DND-41 (cell line): ENCODE measurements around the gene CTTNBP2.

Source experiments
- CTCF ChIP-seq: IDR thresholded peaks from 2 replicates; pipeline ENCODE4 v1.5.1; 2012; ENCODE audit warnings: borderline replicate concordance, low read length, moderate library complexity, mild to moderate bottlenecking; ENCODE audit not compliant: poor library complexity, severe bottlenecking; ENCODE audit errors: extremely low read depth
- EZH2 ChIP-seq: IDR thresholded peaks from 3 replicates; pipeline ENCODE4 v1.6.1; 2012; ENCODE audit warnings: borderline replicate concordance, low read depth, mild to moderate bottlenecking, moderate library complexity, low read length, inconsistent platforms; ENCODE audit not compliant: severe bottlenecking

- TF ChIP-seq EZH2 = no peak
- no peak for TF ChIP-seq CTCF
Observed at GRCh38 chr7:117828825-117829224, 44.4 kb downstream of the CTTNBP2 start.
